SK-N-MC (cell line): Measurements from ENCODE around the gene LTO1.

Experiments used
- FOXP2 ChIP-seq: optimal IDR thresholded peaks from 2 replicates; pipeline ENCODE3; 2011; ENCODE audit warnings: mild to moderate bottlenecking, moderate library complexity; ENCODE audit not compliant: insufficient read depth; ENCODE audit errors: extremely low read length, control extremely low read depth
- POLR2AphosphoS5 ChIP-seq: IDR thresholded peaks from 2 replicates; pipeline ENCODE4 v1.6.1; 2012; ENCODE audit warnings: mild to moderate bottlenecking, low read depth, low read length, borderline replicate concordance

DNA sequence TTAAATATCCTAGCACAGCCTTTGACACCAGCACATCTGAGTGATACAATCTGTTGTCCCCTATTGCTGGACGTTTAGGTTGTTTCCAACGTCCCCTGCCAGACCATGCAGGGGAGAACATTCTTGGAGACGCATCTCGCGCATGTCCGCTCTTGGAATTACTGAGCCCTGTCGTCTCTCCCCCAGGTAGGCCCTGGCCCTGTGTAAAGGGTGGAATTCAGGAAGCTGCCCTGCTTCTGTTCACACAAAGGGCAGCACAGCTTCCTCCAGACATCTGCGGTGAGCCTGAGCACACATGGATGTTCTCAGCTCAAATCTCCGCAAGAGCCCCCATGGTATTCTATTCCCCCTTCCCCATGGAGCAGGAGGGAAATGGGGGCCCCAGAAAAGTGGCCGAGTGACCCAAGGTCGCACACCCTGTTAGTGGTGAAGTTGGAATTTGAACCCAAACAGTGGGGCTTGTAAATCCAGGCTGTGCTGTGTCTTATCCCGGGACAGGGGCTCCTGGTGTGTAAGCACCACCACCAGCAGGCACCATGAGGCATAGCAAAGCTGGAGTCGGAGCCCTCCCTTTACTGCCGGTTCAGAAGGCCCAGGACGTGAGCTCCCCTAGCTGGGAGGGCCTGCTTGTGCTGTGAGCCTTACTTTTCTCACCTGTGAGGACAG is 33.7 kb upstream of the LTO1 start:
- TF ChIP-seq POLR2AphosphoS5 (no peak), FOXP2 (no peak)
